H9 (cell line): ENCODE measurements around the gene PTMA. TPM values are rescaled to one million over a fixed set of nuclear protein-coding genes. Genes with fewer than 3 reads are reported as not detected.

ENCODE experiments used
- DNase-seq: peaks from one replicate; pipeline ENCODE4 v3.0.0-alpha.2; 2017
- H2AFZ ChIP-seq: one replicate; pipeline ENCODE4 v1.6.1; 2013; ENCODE audit warnings: mild to moderate bottlenecking, low read length, control low read depth, moderate library complexity
- H2AK5ac ChIP-seq: 2 replicates; pipeline ENCODE4 v1.6.1; 2013; ENCODE audit warnings: low read length, control low read depth, mixed read lengths; ENCODE audit not compliant: insufficient read length
- H2BK120ac ChIP-seq: one replicate; pipeline ENCODE4 v1.6.1; 2013; ENCODE audit warnings: low read depth, mild to moderate bottlenecking, low read length, control low read depth, inconsistent platforms; ENCODE audit not compliant: poor library complexity, severe bottlenecking
- H2BK12ac ChIP-seq: 2 replicates; pipeline ENCODE4 v1.6.1; 2013; ENCODE audit warnings: low read length, control low read depth, mixed read lengths, low read depth; ENCODE audit not compliant: insufficient read length
- H2BK15ac ChIP-seq: 2 replicates; pipeline ENCODE4 v1.6.1; 2013; ENCODE audit warnings: low read depth, low read length, control low read depth
- H2BK20ac ChIP-seq: one replicate; pipeline ENCODE4 v1.6.1; 2013; ENCODE audit warnings: low read depth, mild to moderate bottlenecking, low read length, control low read depth, inconsistent platforms; ENCODE audit not compliant: poor library complexity, severe bottlenecking
- H2BK5ac ChIP-seq: 2 replicates; pipeline ENCODE4 v1.6.1; 2013; ENCODE audit warnings: low read length, control low read depth, mixed read lengths; ENCODE audit not compliant: insufficient read length
- H3K14ac ChIP-seq: 2 replicates; pipeline ENCODE4 v1.6.1; 2013; ENCODE audit warnings: low read length, control low read depth; ENCODE audit not compliant: insufficient read depth
- H3K18ac ChIP-seq: 2 replicates; pipeline ENCODE4 v1.6.1; 2013; ENCODE audit warnings: low read depth, mild to moderate bottlenecking, mixed read lengths, low read length, control low read depth; ENCODE audit not compliant: insufficient read length
- H3K23ac ChIP-seq: 2 replicates; pipeline ENCODE4 v1.6.1; 2013; ENCODE audit warnings: low read length, control low read depth, mixed read lengths, low read depth; ENCODE audit not compliant: insufficient read length
- H3K23me2 ChIP-seq: 2 replicates; pipeline ENCODE4 v1.6.1; 2013; ENCODE audit warnings: low read depth, mild to moderate bottlenecking, mixed read lengths, low read length, control low read depth; ENCODE audit not compliant: insufficient read length, poor library complexity, severe bottlenecking
- H3K27ac ChIP-seq: 2 replicates; pipeline ENCODE4 v1.5.1; 2013; ENCODE audit warnings: low read length, control low read depth, mixed read lengths, low read depth; ENCODE audit not compliant: insufficient read length
- H3K27me3 ChIP-seq: 2 replicates; pipeline ENCODE4 v1.6.1; 2013; ENCODE audit warnings: low read length, control low read depth, inconsistent platforms; ENCODE audit not compliant: insufficient read depth
- H3K4ac ChIP-seq: 2 replicates; pipeline ENCODE4 v1.6.1; 2013; ENCODE audit warnings: low read depth, mild to moderate bottlenecking, control low read depth, inconsistent platforms, low read length, moderate library complexity
- H3K4me1 ChIP-seq: 2 replicates; pipeline ENCODE4 v1.6.1; 2013; ENCODE audit warnings: low read length, control low read depth, inconsistent platforms; ENCODE audit not compliant: insufficient read depth
- H3K4me2 ChIP-seq: 2 replicates; pipeline ENCODE4 v1.6.1; 2013; ENCODE audit warnings: low read length, control low read depth, mixed read lengths; ENCODE audit not compliant: insufficient read length, insufficient read depth
- H3K56ac ChIP-seq: 2 replicates; pipeline ENCODE4 v1.6.1; 2013; ENCODE audit warnings: low read depth, mild to moderate bottlenecking, mixed read lengths, low read length, control low read depth; ENCODE audit not compliant: insufficient read length
- H3K79me1 ChIP-seq: 2 replicates; pipeline ENCODE4 v1.6.1; 2013; ENCODE audit warnings: low read depth, mild to moderate bottlenecking, moderate library complexity, low read length, control low read depth, inconsistent platforms; ENCODE audit not compliant: insufficient read depth, poor library complexity, severe bottlenecking
- H3K79me2 ChIP-seq: 2 replicates; pipeline ENCODE4 v1.6.1; 2013; ENCODE audit warnings: low read length, control low read depth, inconsistent platforms; ENCODE audit not compliant: insufficient read depth
- H3K9ac ChIP-seq: 2 replicates; pipeline ENCODE4 v1.6.1; 2013; ENCODE audit warnings: low read length, control low read depth, mixed read lengths; ENCODE audit not compliant: insufficient read length; ENCODE audit errors: extremely low read depth
- H3K9me3 ChIP-seq: one replicate; pipeline ENCODE4 v1.6.1; 2013; ENCODE audit warnings: low read depth, low read length, inconsistent platforms; ENCODE audit not compliant: control insufficient read depth
- H3T11ph ChIP-seq: one replicate; pipeline ENCODE4 v1.6.1; 2013; ENCODE audit warnings: mild to moderate bottlenecking, low read length, control low read depth, inconsistent platforms
- H4K20me1 ChIP-seq: one replicate; pipeline ENCODE4 v1.6.1; 2013; ENCODE audit not compliant: control insufficient read depth, insufficient read length, insufficient read depth
- H4K5ac ChIP-seq: 2 replicates; pipeline ENCODE4 v1.6.1; 2013; ENCODE audit warnings: low read depth, mild to moderate bottlenecking, mixed read lengths, low read length, control low read depth; ENCODE audit not compliant: insufficient read length
- H4K8ac ChIP-seq: replicated peaks from 2 replicates; pipeline ENCODE4 v1.6.1; 2013; ENCODE audit warnings: low read length, control low read depth, mixed read lengths, low read depth; ENCODE audit not compliant: insufficient read length
- H4K91ac ChIP-seq: 2 replicates; pipeline ENCODE4 v1.6.1; 2013; ENCODE audit warnings: low read depth, mild to moderate bottlenecking, moderate library complexity, mixed read lengths, low read length, control low read depth; ENCODE audit not compliant: insufficient read length
- H3K27ac Mint-ChIP-seq, 3 experiments: 2 replicates in 2 of 3; 3 replicates in 1 of 3; pipeline ENCODE4 v1.8.0; 2020 to 2021; ENCODE audit warnings: mixed read lengths in 3 of 3, mild to moderate bottlenecking in 1 of 3, moderate library complexity in 1 of 3
- H3K27me3 Mint-ChIP-seq: 2 replicates; pipeline ENCODE4 v1.8.0; 2021; ENCODE audit warnings: low read depth, mild to moderate bottlenecking, moderate library complexity, mixed read lengths
- H3K36me3 Mint-ChIP-seq, 3 experiments: 2 replicates in 2 of 3; 3 replicates in 1 of 3; pipeline ENCODE4 v1.8.0; 2020 to 2021; ENCODE audit warnings: low read depth in 3 of 3, mixed read lengths in 3 of 3; ENCODE audit not compliant: insufficient read depth in 1 of 3
- H3K4me1 Mint-ChIP-seq, 2 experiments: 2 replicates each; pipeline ENCODE4 v1.8.0; 2020; ENCODE audit warnings: mixed read lengths in 2 of 2
- H3K4me3 Mint-ChIP-seq, 2 experiments: 2 replicates in 1 of 2; 3 replicates in 1 of 2; pipeline ENCODE4 v1.8.0; 2020 to 2021; ENCODE audit warnings: mild to moderate bottlenecking in 2 of 2, mixed read lengths in 2 of 2, moderate library complexity in 1 of 2
- H3K9me3 Mint-ChIP-seq, 2 experiments: 2 replicates in 1 of 2; 3 replicates in 1 of 2; pipeline ENCODE4 v1.8.0; 2020; ENCODE audit warnings: mild to moderate bottlenecking in 2 of 2, mixed read lengths in 2 of 2, moderate library complexity in 1 of 2
- CTCF ChIP-seq: fragments of 200-600 bp; sonication (generic); conservative IDR thresholded peaks from 3 replicates; pipeline ENCODE4 v1.8.0; 2021; ENCODE audit warnings: antibody characterized with exemption, mild to moderate bottlenecking
- WGBS: extraction: QIAGEN DNeasy Blood & Tissue Kit; methylation state at CpG from one replicate; pipeline ENCODE4 v1.1.7; 2013; ENCODE audit warnings: missing lambda C conversion rate, low lambda C conversion rate, mixed read lengths; ENCODE audit not compliant: insufficient read length; ENCODE audit errors: extremely low coverage; 5-methylcytosine and 5-hydroxymethylcytosine counted together
- total RNA-seq: library from RNA; stranded (reverse); gene quantifications from 2 replicates; pipeline ENCODE4 v1.2.1, GENCODE V29; 2021

Gene PTMA
- total RNA-seq, 1 experiment from 2014 or later = 1,963 TPM

- peaks cover 12% of the 10 kb centered on the region; the same call in 1 of the 2 replicates for H3K4me1 ChIP-seq
- H3K18ac ChIP-seq = peak overlapping the region; percentile 23
- no peak overlapping the region for H2BK20ac ChIP-seq
- Mint-ChIP-seq H3K27me3 (no peaks in the 10 kb centered on the region), H3K36me3 (no peaks in the 10 kb centered on the region; a peak in 1 of 7 replicates), H3K4me1 (peaks cover 36 to 52% of the 10 kb centered on the region in 2 experiments), H3K4me3 (no peak overlapping the region), H3K9me3 (no peaks in the 10 kb centered on the region), H3K27ac (peak overlapping the region; percentile 83 to 94 (median 87); a peak in 6 of 7 replicates)
- H3K23me2 ChIP-seq = peaks cover 3% of the 10 kb centered on the region
- H2BK15ac ChIP-seq = no peak overlapping the region
- H3K9ac ChIP-seq = no peak overlapping the region
- H3K14ac ChIP-seq = peak overlapping the region; percentile 10; the same call in 1 of the 2 replicates
- H2BK120ac ChIP-seq = no peak overlapping the region
- DNase-seq = peak; percentile 65
- no peaks in the 10 kb centered on the region for H3K79me1 ChIP-seq
- no peak overlapping the region for H4K5ac ChIP-seq
- H3K23ac ChIP-seq = no peak overlapping the region
- H2AFZ ChIP-seq = no peak overlapping the region
- H2AK5ac ChIP-seq = no peak overlapping the region
- no peak overlapping the region for H3K56ac ChIP-seq
- H2BK12ac ChIP-seq = no peak overlapping the region
- no peaks in the 10 kb centered on the region for H3K79me2 ChIP-seq
- peak overlapping the region; percentile 4 for H3K27ac ChIP-seq
- no peak overlapping the region for H3K4me2 ChIP-seq
- WGBS = no CpG with 5 or more reads among the region's 17 CpGs
- H2BK5ac ChIP-seq = no peak overlapping the region
- no peaks in the 10 kb centered on the region for H4K20me1 ChIP-seq
- TF ChIP-seq CTCF = no peak; the same call in 1 of the 3 replicates
- H3K9me3 ChIP-seq = no peaks in the 10 kb centered on the region
- no peak overlapping the region for H4K91ac ChIP-seq
- H4K8ac ChIP-seq = no peak overlapping the region
- H3K4ac ChIP-seq = no peak overlapping the region
- no peak overlapping the region for H3T11ph ChIP-seq
- H3K27me3 ChIP-seq = no peaks in the 10 kb centered on the region
Measured at GRCh38 chr2:231671270-231672050, 36.9 kb upstream of the PTMA start.
